ENCODE results near the gene HCN1. TPM values are rescaled to one million over a fixed set of nuclear protein-coding genes. Genes with fewer than 3 reads are reported as not detected.
A peak's percentile ranks its signal among the peaks of the same experiment; 100 is the strongest.

HCN1 gene
- total and polyA plus RNA-seq, 10 donors, result not detected

GRCh38 chr5:45725537-45725936, 29.4 kb upstream of the HCN1 start:
- 45 to 63% (median 51%) methylated on average over 3 of the region's 3 CpGs for WGBS, 5 donors

GRCh38 chr5:45697201-45697600, 1.0 kb upstream of the HCN1 start:
- no peak for DNase-seq
- intact Hi-C loops (cut with DNase I; ENCODE audit: low total_unique reads), result no loop called here

More at GRCh38 chr5:45725537-45725936, 29.4 kb upstream of the HCN1 start:
- peaks cover 0 to 18% (median 0%) of the 10 kb centered on the region in 8 donors for H3K9me3 ChIP-seq
- H3K4me1 ChIP-seq, result no peaks in the 10 kb centered on the region
- H3K27me3 ChIP-seq (replicated peaks in 1 of 7), result no peaks in the 10 kb centered on the region
- TF ChIP-seq POLR2A (IDR thresholded peaks at IDR 0.05), result no peak
- TF ChIP-seq CTCF (IDR thresholded peaks at IDR 0.05 in 8 of 11, conservative IDR thresholded peaks at IDR 0.05 in 3 of 11), result no peak
- no peak for TF ChIP-seq POLR2AphosphoS5 (IDR thresholded peaks at IDR 0.05)
- DNase-seq, result no peak
- no peak overlapping the region for H3K4me3 ChIP-seq
- intact Hi-C loops (cut with DNase I; ENCODE audit: low total_unique reads), result no loop called here
- H3K36me3 ChIP-seq, result no peaks in the 10 kb centered on the region
- no peak overlapping the region for H3K27ac ChIP-seq

GRCh38 chr5:45695804-45696156, 400 bp downstream of the HCN1 start:
- Histone ChIP-seq H3K4me1 (peaks cover 0 to 11% (median 7%) of the 10 kb centered on the region in 6 donors), H3K36me3 (no peaks in the 10 kb centered on the region), H3K27ac (no peak overlapping the region), H3K27me3 (replicated peaks in 1 of 7) (peaks cover 0 to 50% (median 18%) of the 10 kb centered on the region in 7 donors), H3K4me3 (peak overlapping the region in 5 of 8 donors; percentile 6 to 53 (median 20)), H3K9me3 (peaks cover 0 to 17% (median 0%) of the 10 kb centered on the region in 8 donors)
- WGBS, 5 donors, result 0 to 28% (median 6%) methylated on average over 9 to 59 of the region's 59 CpGs
- DNase-seq, result no peak
- TF ChIP-seq POLR2A (IDR thresholded peaks at IDR 0.05) (no peak), POLR2AphosphoS5 (IDR thresholded peaks at IDR 0.05) (no peak), CTCF (IDR thresholded peaks at IDR 0.05 in 8 of 11, conservative IDR thresholded peaks at IDR 0.05 in 3 of 11) (no peak)
- intact Hi-C loops (cut with DNase I; ENCODE audit: low total_unique reads), result no loop called here

More at GRCh38 chr5:45697201-45697600, 1.0 kb upstream of the HCN1 start:
- Histone ChIP-seq H3K27me3 (replicated peaks in 1 of 7) (peaks cover 0 to 50% (median 18%) of the 10 kb centered on the region in 7 donors), H3K27ac (no peak overlapping the region), H3K9me3 (peaks cover 0 to 17% (median 0%) of the 10 kb centered on the region in 8 donors), H3K4me3 (no peak overlapping the region), H3K4me1 (peaks cover 0 to 11% (median 7%) of the 10 kb centered on the region in 6 donors), H3K36me3 (no peaks in the 10 kb centered on the region)
- 61 to 72% (median 67%) methylated on average over 6 of the region's 6 CpGs for WGBS, 5 donors
- TF ChIP-seq POLR2A (IDR thresholded peaks at IDR 0.05) (no peak), POLR2AphosphoS5 (IDR thresholded peaks at IDR 0.05) (no peak), CTCF (IDR thresholded peaks at IDR 0.05 in 8 of 11, conservative IDR thresholded peaks at IDR 0.05 in 3 of 11) (no peak)

- TF ChIP-seq CTCF (IDR thresholded peaks at IDR 0.05 in 8 of 11, conservative IDR thresholded peaks at IDR 0.05 in 3 of 11), result no peak
- no peak for TF ChIP-seq POLR2A (IDR thresholded peaks at IDR 0.05)
- no peak for TF ChIP-seq POLR2AphosphoS5 (IDR thresholded peaks at IDR 0.05)
- intact Hi-C loops (cut with DNase I; ENCODE audit: low total_unique reads), result no loop called here
- Histone ChIP-seq H3K27me3 (replicated peaks in 1 of 7) (peaks cover 0 to 50% (median 18%) of the 10 kb centered on the region in 7 donors), H3K9me3 (peaks cover 0 to 17% (median 0%) of the 10 kb centered on the region in 8 donors), H3K4me1 (peaks cover 0 to 11% (median 7%) of the 10 kb centered on the region in 6 donors), H3K27ac (no peak overlapping the region), H3K4me3 (peak overlapping the region in 5 of 8 donors; percentile 6 to 53 (median 20)), H3K36me3 (no peaks in the 10 kb centered on the region)
- 4 to 9% (median 6%) methylated on average over 38 to 51 of the region's 51 CpGs for WGBS, 5 donors
- DNase-seq, result no peak
Observed at GRCh38 chr5:45694971-45695803, 993 bp downstream of the HCN1 start.
